H1 (cell line): ENCODE data around the gene TAC4. TPM values are rescaled to one million over a fixed set of nuclear protein-coding genes. Genes with fewer than 3 reads are reported as not detected.

ENCODE experiments used
- CTCF ChIA-PET: fragments of 300-600 bp; sonication (Branson Sonifier 250); formaldehyde crosslinking; loops from one replicate; lab custom pipeline; 2021; ENCODE audit not compliant: partially characterized antibody; lab: Charles Lee
- POLR2A ChIA-PET: fragments of 300-600 bp; sonication (Branson Sonifier 250); formaldehyde crosslinking; loops from one replicate; lab custom pipeline; 2021; ENCODE audit warnings: inconsistent platforms; ENCODE audit not compliant: partially characterized antibody; lab: Charles Lee
- DNase-seq, 2 experiments: peaks; one replicate each; pipeline versions ENCODE4 v3.0.0 to v3.0.0-alpha.2; 2010 to 2022; ENCODE audit warnings: low spot score in 2 of 2, low read depth in 1 of 2, mixed read lengths in 1 of 2
- FAIRE-seq: peaks from 2 replicates; lab custom pipeline; 2011; peaks lifted over from hg19 to GRCh38; lab: Jason Lieb, UNC
- H2AFZ ChIP-seq: 2 replicates; pipeline ENCODE4 v1.8.1; 2012; ENCODE audit warnings: low read length, inconsistent platforms
- H2AK5ac ChIP-seq: 2 replicates; pipeline ENCODE4 v1.6.1; 2013; ENCODE audit warnings: low read depth, low read length
- H2BK120ac ChIP-seq: replicated peaks from 2 replicates; pipeline ENCODE3; 2013; ENCODE audit warnings: low read depth, low read length, inconsistent platforms
- H2BK12ac ChIP-seq: 2 replicates; pipeline ENCODE4 v1.6.1; 2013; ENCODE audit warnings: low read depth, low read length
- H2BK15ac ChIP-seq: 2 replicates; pipeline ENCODE4 v1.6.1; 2013; ENCODE audit warnings: low read length
- H2BK20ac ChIP-seq: 2 replicates; pipeline ENCODE4 v1.6.1; 2013; ENCODE audit warnings: low read length
- H2BK5ac ChIP-seq: 2 replicates; pipeline ENCODE4 v1.6.1; 2013; ENCODE audit warnings: low read depth, low read length
- H3K14ac ChIP-seq: 2 replicates; pipeline ENCODE4 v1.6.1; 2013; ENCODE audit warnings: inconsistent platforms; ENCODE audit not compliant: insufficient read length
- H3K18ac ChIP-seq: 2 replicates; pipeline ENCODE4 v1.6.1; 2013; ENCODE audit warnings: low read length; ENCODE audit errors: extremely low read depth
- H3K23ac ChIP-seq: 2 replicates; pipeline ENCODE4 v1.6.1; 2013; ENCODE audit warnings: inconsistent platforms; ENCODE audit not compliant: insufficient read length
- H3K23me2 ChIP-seq: 2 replicates; pipeline ENCODE4 v1.6.1; 2013; ENCODE audit warnings: low read depth, low read length
- H3K27ac ChIP-seq: 2 replicates; pipeline ENCODE4 v1.6.1; 2011; ENCODE audit warnings: low read depth, low read length, inconsistent platforms
- H3K27me3 ChIP-seq, 4 experiments: replicated peaks in 1 of 4; 1 replicate in 1 of 4; 2 replicates in 3 of 4; pipeline versions ENCODE4 v1.6.1 to v1.8.1; 2011 to 2013; ENCODE audit warnings: low read length in 3 of 4, mild to moderate bottlenecking in 3 of 4, inconsistent platforms in 2 of 4, mixed read lengths in 2 of 4, moderate library complexity in 1 of 4; ENCODE audit not compliant: control insufficient read depth in 3 of 4, insufficient read depth in 3 of 4; ENCODE audit errors: extremely low read depth in 1 of 4
- H3K36me3 ChIP-seq, 4 experiments: 2 replicates each; pipeline versions ENCODE4 v1.6.1 to v1.8.1; 2011 to 2013; ENCODE audit warnings: mild to moderate bottlenecking in 4 of 4, low read length in 3 of 4, moderate library complexity in 2 of 4, control low read depth in 1 of 4, inconsistent platforms in 1 of 4; ENCODE audit not compliant: insufficient read depth in 4 of 4, control insufficient read depth in 2 of 4
- H3K4ac ChIP-seq: replicated peaks from 2 replicates; pipeline ENCODE3; 2013; ENCODE audit warnings: low read length, low read depth, mixed read lengths, inconsistent platforms; ENCODE audit not compliant: insufficient read length
- H3K4me1 ChIP-seq, 4 experiments: replicated peaks in 1 of 4; 1 replicate in 1 of 4; 2 replicates in 3 of 4; pipeline versions ENCODE4 v1.6.1 to v1.8.1; 2011 to 2013; ENCODE audit warnings: low read length in 3 of 4, inconsistent platforms in 2 of 4, mixed read lengths in 1 of 4; ENCODE audit not compliant: insufficient read depth in 4 of 4, control insufficient read depth in 3 of 4
- H3K4me2 ChIP-seq, 2 experiments: 2 replicates each; pipeline versions ENCODE4 v1.6.1 to v1.8.1; 2011 to 2013; ENCODE audit warnings: low read depth in 2 of 2, low read length in 2 of 2, control low read depth in 1 of 2, inconsistent platforms in 1 of 2, mild to moderate bottlenecking in 1 of 2; ENCODE audit not compliant: insufficient read depth in 1 of 2
- H3K4me3 ChIP-seq, 4 experiments: fragments of 200-600, 300-600 bp in 1 of 4; sonication (generic), shearing (Covaris generic), sonication (Bioruptor Twin) in 1 of 4; 2 replicates each; pipeline versions ENCODE4 v1.5.1 to v1.8.1; 2011 to 2016; ENCODE audit warnings: low read length in 4 of 4, low read depth in 3 of 4, control low read depth in 2 of 4, inconsistent platforms in 2 of 4, mild to moderate bottlenecking in 2 of 4, mixed read lengths in 1 of 4, moderate library complexity in 1 of 4; ENCODE audit not compliant: insufficient read depth in 2 of 4; ENCODE audit errors: extremely low read depth in 1 of 4
- H3K56ac ChIP-seq: replicated peaks from 2 replicates; pipeline ENCODE3; 2013; ENCODE audit warnings: low read depth, mild to moderate bottlenecking, mixed read lengths, low read length, inconsistent platforms; ENCODE audit not compliant: insufficient read length
- H3K79me1 ChIP-seq: 2 replicates; pipeline ENCODE4 v1.6.1; 2013; ENCODE audit warnings: low read depth, low read length, control low read depth
- H3K79me2 ChIP-seq, 2 experiments: 2 replicates each; pipeline versions ENCODE4 v1.6.1 to v1.8.1; 2012 to 2013; ENCODE audit warnings: low read length in 2 of 2, mild to moderate bottlenecking in 2 of 2, inconsistent platforms in 1 of 2; ENCODE audit not compliant: insufficient read depth in 2 of 2, control insufficient read depth in 1 of 2
- H3K9ac ChIP-seq, 4 experiments: replicated peaks in 1 of 4; 1 replicate in 1 of 4; 2 replicates in 3 of 4; pipeline versions ENCODE4 v1.6.1 to v1.8.1; 2011 to 2013; ENCODE audit warnings: low read depth in 3 of 4, low read length in 3 of 4, control low read depth in 2 of 4, mild to moderate bottlenecking in 2 of 4, moderate library complexity in 2 of 4, inconsistent platforms in 1 of 4; ENCODE audit errors: extremely low read depth in 1 of 4
- H3K9me3 ChIP-seq, 2 experiments: 2 replicates each; pipeline versions ENCODE4 v1.6.1 to v1.8.1; 2012 to 2013; ENCODE audit warnings: mild to moderate bottlenecking in 2 of 2, moderate library complexity in 2 of 2, control low read depth in 1 of 2, inconsistent platforms in 1 of 2, low read depth in 1 of 2, low read length in 1 of 2, mixed read lengths in 1 of 2; ENCODE audit not compliant: insufficient read depth in 2 of 2
- H4K20me1 ChIP-seq, 2 experiments: replicated peaks in 1 of 2; 2 replicates each; pipeline versions ENCODE3 to v1.8.1; 2011 to 2013; ENCODE audit warnings: inconsistent platforms in 2 of 2, low read length in 2 of 2, mild to moderate bottlenecking in 1 of 2; ENCODE audit not compliant: insufficient read depth in 2 of 2, control insufficient read depth in 1 of 2
- H4K5ac ChIP-seq: 2 replicates; pipeline ENCODE4 v1.6.1; 2013; ENCODE audit warnings: low read length, low read depth, mixed read lengths, inconsistent platforms; ENCODE audit not compliant: insufficient read length
- H4K8ac ChIP-seq: 2 replicates; pipeline ENCODE4 v1.8.0; 2013; ENCODE audit warnings: mild to moderate bottlenecking, moderate library complexity, low read length, inconsistent platforms; ENCODE audit not compliant: insufficient read depth; ENCODE audit errors: extremely low read depth
- H4K91ac ChIP-seq: replicated peaks from 2 replicates; pipeline ENCODE3; 2013; ENCODE audit warnings: low read length, mixed read lengths, inconsistent platforms; ENCODE audit not compliant: insufficient read length
- JUND ChIP-seq: IDR thresholded peaks from 2 replicates; pipeline ENCODE4 v1.6.1; 2011; ENCODE audit warnings: mild to moderate bottlenecking, improper control_type of control experiment, low read length
- NRF1 ChIP-seq: IDR thresholded peaks from 2 replicates; pipeline ENCODE4 v1.6.1; 2011; ENCODE audit warnings: mild to moderate bottlenecking, low read depth, low read length, improper control_type of control experiment
- WGBS, 2 experiments: shearing (Covaris generic) in 1 of 2; methylation state at CpG; one replicate each; pipeline versions ENCODE4 v1.1.6 to v1.1.7; 2013 to 2015; ENCODE audit warnings: low lambda C conversion rate in 2 of 2, mixed read lengths in 2 of 2, inconsistent platforms in 1 of 2, low coverage in 1 of 2, missing lambda C conversion rate in 1 of 2; ENCODE audit not compliant: insufficient replicate concordance in 2 of 2, insufficient coverage in 1 of 2, insufficient read length in 1 of 2; ENCODE audit errors: extremely low coverage in 1 of 2, missing lambda C conversion rate in 1 of 2; 5-methylcytosine and 5-hydroxymethylcytosine counted together
- polyA plus RNA-seq, 7 experiments: library from polyadenylated mRNA; depleted of rRNA in 3 of 7; stranded (reverse) in 5 of 7; unstranded in 2 of 7; fragments of >200 nt in 5 of 7; fragments of 200-250 nt in 2 of 7; gene quantifications; 1 replicate in 5 of 7; 2 replicates in 1 of 7; 4 replicates in 1 of 7; pipeline versions ENCODE4 v1.2.1 to v1.2.3, GENCODE V29; 2011 to 2013; ENCODE audit warnings: missing spikeins in 2 of 7, mixed read lengths in 2 of 7
- total RNA-seq: library from RNA; stranded (reverse); fragmentation: NEBNext Ultra II Directional; extraction: Animal tissue kit (Norgen Biotek cat#: 25700); gene quantifications from 2 replicates; pipeline ENCODE4 v1.2.1, GENCODE V29; 2021

TAC4 gene
- total and polyA plus RNA-seq, 2 of the 8 experiments (the other 6 are each of a cell fraction or from before 2014, with no cell fraction given) = 0.15 TPM; not detected in 1

GRCh38 chr17:49882434-49882833 lies 34.6 kb upstream of the TAC4 start:
- H4K91ac ChIP-seq = no peak overlapping the region
- no peaks in the 10 kb centered on the region for H3K9me3 ChIP-seq
- H3K18ac ChIP-seq = peak overlapping the region; percentile 48; the same call in 1 of the 2 replicates
- H3K27me3 ChIP-seq = peaks cover 0 to 4% (median 1%) of the 10 kb centered on the region in 4 experiments; a peak in 5 of 7 replicates
- peak overlapping the region; percentile 53; the same call in 1 of the 2 replicates for H2BK15ac ChIP-seq
- H2BK12ac ChIP-seq = no peak overlapping the region; the same call in 1 of the 2 replicates
- no peaks in the 10 kb centered on the region for H3K79me1 ChIP-seq
- ChIA-PET CTCF (interaction anchor here (0.5 to 10.0 kb wide), 12 partner anchors 9 to 532 kb away, joined by 3 to 109 read pairs (median 4); partner anchors contain the start of gene DLX3), POLR2A (interaction anchor here (1.0 kb wide), 1 partner anchor 15 kb away, joined by 3 read pairs; no protein-coding TSS in a partner anchor)
- H3K56ac ChIP-seq = no peak overlapping the region
- peaks cover 4% of the 10 kb centered on the region; the same call in 1 of the 2 replicates for H3K23me2 ChIP-seq
- H3K4me2 ChIP-seq = no peak overlapping the region
- H3K9ac ChIP-seq = no peak overlapping the region
- no peak overlapping the region for H2AFZ ChIP-seq
- H3K23ac ChIP-seq = no peak overlapping the region
- H2BK5ac ChIP-seq = no peak overlapping the region
- no peak overlapping the region for H3K27ac ChIP-seq
- no peak overlapping the region for H3K4ac ChIP-seq
- no peaks in the 10 kb centered on the region for H4K20me1 ChIP-seq
- H3K36me3 ChIP-seq = no peaks in the 10 kb centered on the region
- no peak overlapping the region for H4K8ac ChIP-seq
- H3K14ac ChIP-seq = no peak overlapping the region
- WGBS, 2 experiments = 89% methylated on average over 7 of the region's 7 CpGs; no CpG with 5 or more reads in 1 of the 2 experiments
- H3K4me3 ChIP-seq = no peak overlapping the region
- H2BK20ac ChIP-seq = 0 out of 2 replicates have a peak overlapping the region, but pooled peaks have one; percentile 80
- DNase-seq (no peak), FAIRE-seq (no peak)
- peaks cover 3 to 13% (median 9%) of the 10 kb centered on the region in 4 experiments for H3K4me1 ChIP-seq
- no peak overlapping the region for H2BK120ac ChIP-seq
- no peak overlapping the region for H2AK5ac ChIP-seq
- H3K79me2 ChIP-seq = no peaks in the 10 kb centered on the region
- no peak overlapping the region for H4K5ac ChIP-seq
- TF ChIP-seq JUND (no peak), NRF1 (no peak)
